Tibial nerve (tissue), 4 donors: Measurements from ENCODE around the gene MFSD2A.
"Not testable (repeated sequence)": the region's sequence is repeated elsewhere in the genome, so short reads cannot be mapped to it uniquely, and the experiment has no call there.

Source experiments
- EP300 ChIP-seq, 2 donors: sonication (generic); formaldehyde crosslinking; IDR thresholded peaks; one replicate each; pipeline ENCODE4 v1.6.1; 2017; ENCODE audit warnings: antibody characterized with exemption in 2 of 2, mild to moderate bottlenecking in 1 of 2
- POLR2A ChIP-seq, 2 donors: fragments of 450-650 bp; IDR thresholded peaks; one replicate each; pipeline ENCODE4 v1.6.1; 2017; ENCODE audit warnings: antibody characterized with exemption in 2 of 2, mild to moderate bottlenecking in 2 of 2, moderate library complexity in 2 of 2
- TF ChIP-seq, protein P1 (sequence below), 5 experiments: fragments of 200-600 bp in 3 of 5; fragments of 450-650 bp in 2 of 5; sonication (generic) in 3 of 5; IDR thresholded peaks; one replicate each; pipeline ENCODE4 v1.5.1; 2016 to 2019; ENCODE audit warnings: antibody characterized with exemption in 5 of 5, mild to moderate bottlenecking in 3 of 5, moderate library complexity in 2 of 5

DNA sequence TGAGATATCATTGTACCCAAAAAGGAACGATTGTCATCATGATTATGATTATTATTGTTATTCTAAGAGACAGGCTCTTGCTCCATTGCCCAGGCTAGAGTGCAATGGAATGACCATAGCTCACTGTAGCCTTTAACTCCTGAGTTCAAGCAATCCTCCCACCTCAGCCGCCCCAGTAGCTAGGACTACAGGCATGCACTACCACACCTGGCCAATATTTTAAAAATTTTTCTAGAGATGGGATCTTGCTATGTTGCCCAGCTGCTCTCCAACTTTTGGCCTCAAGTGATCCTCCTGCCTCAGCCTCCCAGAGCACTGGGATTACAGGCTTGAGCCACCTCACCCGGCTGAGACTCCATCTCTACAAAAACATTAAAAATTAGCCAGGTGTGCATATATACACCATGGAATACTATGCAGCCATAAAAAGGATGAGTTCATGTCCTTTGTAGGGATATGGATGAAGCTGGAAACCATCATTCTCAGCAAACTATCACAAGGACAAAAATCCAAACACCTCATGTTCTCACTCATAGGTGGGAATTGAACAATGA is 52.6 kb downstream of the MFSD2A start:
- TF ChIP-seq, protein P1, sequence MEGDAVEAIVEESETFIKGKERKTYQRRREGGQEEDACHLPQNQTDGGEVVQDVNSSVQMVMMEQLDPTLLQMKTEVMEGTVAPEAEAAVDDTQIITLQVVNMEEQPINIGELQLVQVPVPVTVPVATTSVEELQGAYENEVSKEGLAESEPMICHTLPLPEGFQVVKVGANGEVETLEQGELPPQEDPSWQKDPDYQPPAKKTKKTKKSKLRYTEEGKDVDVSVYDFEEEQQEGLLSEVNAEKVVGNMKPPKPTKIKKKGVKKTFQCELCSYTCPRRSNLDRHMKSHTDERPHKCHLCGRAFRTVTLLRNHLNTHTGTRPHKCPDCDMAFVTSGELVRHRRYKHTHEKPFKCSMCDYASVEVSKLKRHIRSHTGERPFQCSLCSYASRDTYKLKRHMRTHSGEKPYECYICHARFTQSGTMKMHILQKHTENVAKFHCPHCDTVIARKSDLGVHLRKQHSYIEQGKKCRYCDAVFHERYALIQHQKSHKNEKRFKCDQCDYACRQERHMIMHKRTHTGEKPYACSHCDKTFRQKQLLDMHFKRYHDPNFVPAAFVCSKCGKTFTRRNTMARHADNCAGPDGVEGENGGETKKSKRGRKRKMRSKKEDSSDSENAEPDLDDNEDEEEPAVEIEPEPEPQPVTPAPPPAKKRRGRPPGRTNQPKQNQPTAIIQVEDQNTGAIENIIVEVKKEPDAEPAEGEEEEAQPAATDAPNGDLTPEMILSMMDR (IDR thresholded peaks at IDR 0.05) = not testable (repeated sequence)
- not testable (repeated sequence) for TF ChIP-seq EP300, POLR2A (IDR thresholded peaks at IDR 0.05)
